HK-2 (cell line): ENCODE results near the gene RDH16.

Experiments
- DNase-seq: peaks from one replicate; pipeline ENCODE4 v3.0.0-alpha.2; 2018; ENCODE audit not compliant: unreplicated experiment

RDH16 gene

GRCh38 chr12:56957229-56958052 lies at the start of gene RDH16:
TSS of gene RDH16 (minus strand) at chr12:56957608. CDS start at chr12:56957462, 146 bp downstream.
- no peak for DNase-seq

- no peak for DNase-seq
These were observed 49.5 kb upstream of the RDH16 start for GRCh38 chr12:57006809-57007475.

- peak; percentile 49 for DNase-seq
These were observed 48.8 kb upstream of the RDH16 start, which contains the start of gene ZBTB39 for GRCh38 chr12:57005980-57006808. TSS of gene ZBTB39 (minus strand) at chr12:57006546. CDS start at chr12:57004917, 1,629 bp downstream.

GRCh38 chr12:57004651-57005050 lies 47.2 kb upstream of the RDH16 start:
- DNase-seq = no peak

- DNase-seq = no peak
These were observed 46.0 kb upstream of the RDH16 start for GRCh38 chr12:57003395-57003794.

- DNase-seq = peak; percentile 56
These were observed 44.1 kb upstream of the RDH16 start for GRCh38 chr12:57001448-57001906.

- no peak for DNase-seq
These were observed 43.0 kb upstream of the RDH16 start for GRCh38 chr12:57000393-57000792.

- DNase-seq = no peak
These were observed 42.0 kb upstream of the RDH16 start for GRCh38 chr12:56999456-56999855.

GRCh38 chr12:56998981-56999380 lies 41.6 kb upstream of the RDH16 start:
- DNase-seq = no peak

- DNase-seq = no peak
These were observed 40.9 kb upstream of the RDH16 start for GRCh38 chr12:56998316-56998715.

GRCh38 chr12:56996793-56997545 lies 39.6 kb upstream of the RDH16 start:
- DNase-seq = no peak

GRCh38 chr12:56995930-56996496 lies 38.6 kb upstream of the RDH16 start:
- DNase-seq = no peak

GRCh38 chr12:56995201-56995929 lies 38.0 kb upstream of the RDH16 start:
- no peak for DNase-seq

GRCh38 chr12:56994231-56994746 lies 36.9 kb upstream of the RDH16 start:
- DNase-seq = no peak

- no peak for DNase-seq
These were observed 35.9 kb upstream of the RDH16 start for GRCh38 chr12:56993346-56993745.

GRCh38 chr12:56991319-56992246 lies 34.2 kb upstream of the RDH16 start:
- DNase-seq = no peak

- DNase-seq = no peak
These were observed 33.4 kb upstream of the RDH16 start for GRCh38 chr12:56990648-56991318.

GRCh38 chr12:56989861-56990610 lies 32.6 kb upstream of the RDH16 start:
- no peak for DNase-seq
